HG03097 (cell line): Measurements from ENCODE around the gene UBE2M.

Experiments used
- ATAC-seq: cut with Tn5 transposase; IDR thresholded peaks from one replicate; pipeline ENCODE4 v1.9.1; 2021; ENCODE audit not compliant: unreplicated experiment, low FRiP score

UBE2M gene

DNA sequence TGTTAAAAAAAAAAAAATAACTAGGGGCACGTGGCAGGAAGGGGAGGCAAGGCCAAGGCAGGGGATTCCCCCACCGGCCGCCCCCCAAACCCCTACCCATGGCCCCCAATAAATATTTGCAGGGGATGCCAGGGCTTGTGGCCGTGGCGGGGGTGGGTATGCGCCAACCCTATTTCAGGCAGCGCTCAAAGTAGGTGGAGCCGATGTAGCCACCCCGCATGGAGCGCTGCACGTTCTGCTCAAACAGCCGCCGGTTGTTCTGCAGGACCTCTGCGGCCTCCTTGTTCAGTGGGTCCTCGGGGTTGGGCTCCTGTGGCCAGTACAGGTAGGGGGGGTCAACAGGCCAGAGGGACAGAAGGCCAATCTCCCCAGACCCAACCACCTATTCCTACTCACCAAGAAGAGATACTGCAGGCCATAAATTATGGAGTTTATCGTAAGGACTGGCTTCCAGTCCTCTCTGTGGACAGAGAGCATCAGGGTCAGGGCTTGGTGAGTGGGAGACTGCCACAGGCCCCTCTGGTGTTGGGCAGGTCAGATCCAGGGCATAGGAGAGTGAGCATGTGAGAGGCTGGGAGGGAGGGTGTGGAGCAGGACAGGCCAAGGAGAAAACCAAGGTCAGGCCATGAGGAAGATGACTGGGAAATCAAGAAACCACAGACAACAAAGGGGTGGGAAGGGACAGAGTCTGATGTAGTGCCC lies 2.3 kb downstream of the UBE2M start:
- no peak for ATAC-seq

DNA sequence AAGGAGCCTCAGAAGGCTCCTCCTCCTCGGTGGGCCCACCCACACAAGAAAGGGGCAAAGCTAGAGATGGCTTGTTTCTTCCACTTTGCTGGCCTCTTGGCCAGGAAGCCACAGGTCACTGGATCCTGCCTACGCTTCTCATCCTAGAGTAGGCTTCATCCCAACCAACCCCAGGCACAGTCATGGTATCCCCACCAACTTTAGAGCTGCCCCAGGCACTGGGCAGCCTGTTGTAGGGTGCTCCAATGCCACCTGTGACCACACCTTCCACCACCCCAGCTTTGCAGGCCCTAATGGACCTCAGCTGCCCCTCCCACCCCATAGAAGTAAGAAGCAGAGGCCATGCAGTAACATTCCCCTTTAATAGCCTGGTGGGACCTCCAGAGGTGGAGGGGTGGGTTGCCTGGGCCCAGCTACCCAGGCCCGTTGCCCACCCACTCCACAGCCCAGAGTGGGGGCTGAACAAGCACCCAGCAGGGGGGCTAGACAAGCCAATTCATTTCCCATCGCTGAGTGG lies 3.0 kb downstream of the UBE2M start:
- no peak for ATAC-seq

DNA sequence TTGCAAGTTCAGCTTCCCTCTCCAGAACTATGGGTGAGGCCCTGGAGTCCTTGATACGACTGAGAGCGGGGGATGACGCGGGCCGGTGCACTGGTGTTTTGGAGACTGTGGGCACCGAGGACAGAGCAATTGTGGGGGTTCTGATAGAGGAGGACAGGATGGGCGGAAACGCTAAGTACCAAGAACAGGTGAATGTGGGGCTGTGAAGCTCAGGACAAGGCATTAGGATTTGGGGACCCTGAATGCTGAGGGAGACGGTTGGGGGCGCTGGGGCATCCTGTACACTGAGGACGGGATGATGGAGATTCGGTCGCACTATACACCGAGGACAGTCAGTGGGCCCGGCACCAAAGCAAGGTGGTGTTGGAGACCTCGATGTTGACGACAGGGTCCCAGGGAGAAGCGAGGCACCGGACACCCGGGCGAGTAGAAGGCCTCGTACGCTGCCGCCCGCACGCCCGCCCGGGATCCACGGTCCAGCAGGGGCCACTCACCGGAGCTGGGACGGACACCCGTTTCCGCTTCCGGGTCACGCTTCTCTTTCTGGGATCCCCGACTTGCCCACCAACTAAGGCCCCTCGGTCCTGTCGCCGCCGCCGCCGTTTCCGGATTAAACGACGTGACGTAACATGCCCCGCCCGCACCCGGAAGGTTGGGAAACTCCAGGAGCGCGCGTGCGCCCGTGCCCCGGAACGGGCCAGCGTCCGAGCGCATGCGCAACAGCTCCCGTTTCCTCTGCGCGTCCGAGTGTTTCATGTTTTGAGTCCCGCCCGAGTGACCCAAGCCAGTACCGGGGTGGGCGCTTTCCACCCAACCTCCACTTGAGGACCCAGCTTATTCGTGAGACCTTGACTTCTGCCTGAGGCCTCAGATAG lies 3.7 kb downstream of the UBE2M start, which contains the start of gene CHMP2A:
Gene CHMP2A, minus strand, starts transcription at position 612 of the 875 bp plus-strand sequence. CDS start 893 bp downstream, outside the sequence.
- ATAC-seq: peak; percentile 28

DNA sequence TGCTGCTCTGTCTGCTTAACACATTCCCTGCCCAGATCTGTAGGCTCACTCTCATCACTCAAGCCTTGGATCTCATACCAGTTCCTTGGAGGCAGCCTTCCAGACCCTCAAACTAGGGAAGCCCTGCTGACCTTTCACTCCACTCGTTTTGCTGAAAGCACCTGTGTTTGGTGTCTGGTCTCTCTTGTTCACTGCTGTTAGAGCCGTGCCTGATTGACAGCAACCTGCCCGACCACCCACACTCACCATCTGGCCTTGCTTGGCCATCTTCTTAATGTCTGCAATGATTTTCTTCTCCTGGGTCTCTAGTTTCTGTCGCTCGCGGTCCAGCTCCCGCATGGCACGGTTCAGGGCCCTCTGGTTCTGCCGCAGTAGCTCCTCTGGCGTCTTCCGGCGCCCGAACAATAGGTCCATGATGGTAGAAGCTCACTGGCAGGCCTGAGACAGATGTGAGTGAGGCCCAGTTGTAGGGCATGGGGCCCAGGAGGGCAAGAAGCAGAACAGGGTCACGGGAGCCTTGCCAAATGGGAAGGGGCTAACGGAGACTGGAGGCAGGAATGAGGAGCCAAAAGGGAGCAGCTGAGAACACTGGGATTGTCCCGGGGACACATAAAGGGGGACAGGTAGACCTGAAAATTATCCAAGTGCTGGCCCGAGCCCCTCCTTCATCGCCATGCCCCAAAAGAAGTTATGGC lies 4.5 kb downstream of the UBE2M start:
- ATAC-seq: no peak

DNA sequence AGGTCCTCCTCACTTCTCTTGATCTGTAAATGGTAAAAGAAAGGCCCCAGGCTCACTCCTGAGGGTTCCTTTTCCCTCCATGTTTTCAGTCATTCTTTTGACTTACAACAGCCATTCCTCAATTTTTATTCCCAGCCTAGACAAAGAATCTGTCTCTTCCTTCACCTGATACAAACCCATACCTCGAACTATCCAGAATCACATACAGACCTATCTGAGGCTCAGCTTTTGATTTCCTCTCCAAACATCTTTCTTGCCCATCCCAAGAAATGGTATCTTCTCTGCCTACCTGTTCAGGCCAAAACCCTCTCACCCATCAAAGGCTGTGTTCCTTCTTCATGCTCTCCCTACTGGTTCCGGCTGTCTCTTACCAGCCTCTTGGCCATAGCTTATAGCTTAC lies 5.8 kb downstream of the UBE2M start:
- ATAC-seq: no peak

DNA sequence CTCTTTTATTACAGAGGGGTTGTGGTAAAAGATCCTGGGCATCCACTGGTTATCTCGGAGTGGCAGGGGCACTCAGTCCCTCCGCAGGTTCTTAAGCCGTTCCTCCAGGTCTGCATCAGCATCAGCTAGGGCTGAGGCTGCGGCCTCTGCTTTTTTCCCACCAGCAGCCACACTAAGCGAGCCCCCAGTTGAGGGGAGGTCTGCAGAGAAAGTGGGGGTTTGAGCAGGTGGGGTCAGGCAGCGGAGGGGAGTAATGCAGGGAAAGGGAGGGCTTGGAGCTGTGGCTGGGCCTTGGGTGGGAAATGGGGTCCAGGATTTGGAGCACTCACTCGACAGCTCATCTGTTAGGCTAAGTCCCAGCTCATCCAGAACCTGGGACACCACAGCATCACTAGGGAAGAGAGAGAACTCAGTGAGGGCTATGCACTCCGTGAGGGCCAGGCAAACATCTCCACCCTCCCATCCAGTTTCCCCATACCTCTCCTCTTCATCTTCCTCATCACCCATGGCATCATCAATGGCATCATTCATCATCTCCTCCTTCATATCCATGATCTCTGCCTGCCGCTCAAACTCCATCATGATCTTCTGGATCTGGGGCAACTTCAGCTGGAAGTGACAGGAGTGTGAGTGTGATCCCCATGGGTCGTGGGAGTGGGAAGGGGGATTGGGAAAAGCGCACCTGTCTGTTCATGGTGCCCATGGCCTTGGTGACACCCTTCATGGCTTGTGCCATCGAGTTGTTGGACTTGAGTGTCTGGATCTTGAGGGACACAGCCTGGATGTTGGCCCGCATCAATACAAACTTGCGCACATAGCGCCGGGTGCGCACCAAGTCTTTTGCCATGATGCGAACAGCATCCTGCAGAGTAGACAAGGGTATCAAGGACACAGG lies 6.6 kb downstream of the UBE2M start:
- ATAC-seq: no peak

- no peak for ATAC-seq
These were observed 7.3 kb downstream of the UBE2M start for GRCh38 chr19:58551123-58551497.

DNA sequence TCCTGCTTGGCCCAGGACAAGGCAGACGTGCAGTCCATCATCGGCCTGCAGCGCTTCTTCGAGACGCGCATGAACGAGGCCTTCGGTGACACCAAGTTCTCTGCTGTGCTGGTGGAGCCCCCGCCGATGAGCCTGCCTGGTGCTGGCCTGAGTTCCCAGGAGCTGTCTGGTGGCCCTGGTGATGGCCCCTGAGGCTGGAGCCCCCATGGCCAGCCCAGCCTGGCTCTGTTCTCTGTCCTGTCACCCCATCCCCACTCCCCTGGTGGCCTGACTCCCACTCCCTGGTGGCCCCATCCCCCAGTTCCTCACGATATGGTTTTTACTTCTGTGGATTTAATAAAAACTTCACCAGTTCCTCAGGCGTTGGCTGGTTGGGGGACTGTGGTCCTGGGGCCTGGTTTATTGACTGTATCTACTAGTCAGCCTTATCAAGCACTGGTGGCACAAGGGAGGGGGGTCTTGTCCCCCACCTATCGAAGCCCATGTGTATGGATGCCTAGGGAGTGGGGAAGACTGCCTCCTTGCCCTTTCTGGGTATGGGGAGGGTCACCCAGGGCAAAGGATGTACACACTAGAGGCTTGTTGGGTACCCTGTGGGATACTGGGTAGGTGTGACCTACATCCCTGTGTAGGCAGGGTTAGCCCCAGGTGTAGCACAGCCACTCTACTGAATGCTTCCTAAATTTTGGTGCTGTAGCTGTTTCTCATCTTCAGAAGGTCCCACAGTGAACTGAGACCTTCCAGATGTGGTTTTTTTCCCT lies 7.9 kb downstream of the UBE2M start:
- no peak for ATAC-seq

DNA sequence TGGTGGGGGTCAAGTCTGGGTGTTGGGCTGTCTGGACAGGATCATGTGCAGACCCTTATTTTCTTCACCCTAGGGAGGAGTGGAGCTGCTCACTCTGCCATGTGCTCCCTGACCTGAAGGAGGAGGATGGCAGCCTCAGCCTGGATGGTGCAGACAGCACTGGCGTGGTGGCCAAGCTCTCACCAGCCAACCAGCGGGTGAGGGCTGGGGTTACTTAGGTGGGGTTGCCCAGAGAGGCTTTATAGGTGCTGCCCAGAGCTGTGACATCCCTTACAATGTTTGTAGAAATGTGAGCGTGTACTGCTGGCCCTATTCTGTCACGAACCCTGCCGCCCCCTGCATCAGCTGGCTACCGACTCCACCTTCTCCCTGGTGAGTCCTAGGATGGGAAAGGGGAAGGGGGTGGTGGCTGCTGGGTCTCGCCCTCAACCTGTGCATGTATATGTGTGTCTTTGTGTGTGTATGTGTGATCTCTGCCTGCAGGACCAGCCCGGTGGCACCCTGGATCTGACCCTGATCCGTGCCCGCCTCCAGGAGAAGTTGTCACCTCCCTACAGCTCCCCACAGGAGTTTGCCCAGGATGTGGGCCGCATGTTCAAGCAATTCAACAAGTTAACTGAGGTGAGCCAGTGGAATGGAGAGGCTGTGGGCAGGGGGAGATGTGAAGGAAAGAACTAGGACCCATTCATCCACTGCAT lies 8.6 kb downstream of the UBE2M start:
- ATAC-seq: no peak

GRCh38 chr19:58548859-58549663 lies 9.3 kb downstream of the UBE2M start:
- ATAC-seq: no peak

- no peak for ATAC-seq
These were observed 10.8 kb downstream of the UBE2M start for GRCh38 chr19:58547323-58548312.

DNA sequence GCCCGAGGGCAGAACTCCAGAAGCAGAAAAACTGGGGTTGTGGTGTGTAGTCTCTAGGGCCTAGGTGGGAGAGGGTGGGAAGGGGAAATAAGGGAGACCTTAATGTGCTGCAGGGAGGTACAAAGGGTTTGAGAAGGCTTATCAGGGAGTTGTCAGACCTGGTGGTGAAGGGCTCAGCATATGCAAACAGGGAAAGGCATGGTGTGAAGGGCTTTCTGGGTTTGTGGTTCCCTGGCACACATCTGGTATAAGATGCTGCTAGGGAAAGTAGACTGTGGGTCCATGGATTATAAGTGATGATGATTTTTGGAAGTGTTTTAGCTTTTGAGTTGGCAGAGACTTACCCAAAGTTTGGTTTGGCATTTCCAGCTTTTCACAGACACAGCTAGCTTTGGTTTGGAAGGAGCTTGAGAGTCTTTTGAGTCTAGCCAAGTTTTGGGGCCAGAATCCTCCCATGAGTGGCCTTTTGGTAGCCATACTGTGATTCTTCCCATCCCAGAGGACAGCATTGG lies 12.3 kb downstream of the UBE2M start:
- no peak for ATAC-seq

DNA sequence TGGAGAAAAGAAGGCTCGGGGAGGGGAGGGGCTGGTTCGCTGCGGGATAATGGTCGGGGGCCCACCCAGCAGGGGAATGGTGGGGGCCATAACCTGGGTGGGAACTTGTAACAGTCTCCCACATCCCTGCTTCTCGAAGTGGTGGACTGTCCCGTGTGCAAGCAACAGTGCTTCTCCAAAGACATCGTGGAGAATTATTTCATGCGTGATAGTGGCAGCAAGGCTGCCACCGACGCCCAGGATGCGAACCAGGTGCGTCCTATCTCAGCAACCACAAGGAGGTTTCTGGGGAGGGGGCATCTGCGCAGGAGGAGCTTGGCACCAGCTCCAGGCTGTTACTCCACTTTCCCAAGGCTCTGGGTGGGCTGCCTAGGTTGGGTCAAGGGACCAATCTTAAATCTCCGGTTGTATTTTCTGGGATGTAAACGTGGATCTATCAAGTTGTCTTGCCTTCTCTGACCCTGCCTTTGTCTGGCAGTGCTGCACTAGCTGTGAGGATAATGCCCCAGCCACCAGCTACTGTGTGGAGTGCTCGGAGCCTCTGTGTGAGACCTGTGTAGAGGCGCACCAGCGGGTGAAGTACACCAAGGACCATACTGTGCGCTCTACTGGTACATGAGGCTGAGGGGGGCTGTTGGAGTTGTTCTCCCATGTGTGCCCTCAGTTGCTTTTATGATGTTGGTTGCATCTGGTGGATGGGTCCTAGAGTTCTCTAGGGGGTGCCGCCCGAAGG lies 13.0 kb downstream of the UBE2M start:
- no peak for ATAC-seq

DNA sequence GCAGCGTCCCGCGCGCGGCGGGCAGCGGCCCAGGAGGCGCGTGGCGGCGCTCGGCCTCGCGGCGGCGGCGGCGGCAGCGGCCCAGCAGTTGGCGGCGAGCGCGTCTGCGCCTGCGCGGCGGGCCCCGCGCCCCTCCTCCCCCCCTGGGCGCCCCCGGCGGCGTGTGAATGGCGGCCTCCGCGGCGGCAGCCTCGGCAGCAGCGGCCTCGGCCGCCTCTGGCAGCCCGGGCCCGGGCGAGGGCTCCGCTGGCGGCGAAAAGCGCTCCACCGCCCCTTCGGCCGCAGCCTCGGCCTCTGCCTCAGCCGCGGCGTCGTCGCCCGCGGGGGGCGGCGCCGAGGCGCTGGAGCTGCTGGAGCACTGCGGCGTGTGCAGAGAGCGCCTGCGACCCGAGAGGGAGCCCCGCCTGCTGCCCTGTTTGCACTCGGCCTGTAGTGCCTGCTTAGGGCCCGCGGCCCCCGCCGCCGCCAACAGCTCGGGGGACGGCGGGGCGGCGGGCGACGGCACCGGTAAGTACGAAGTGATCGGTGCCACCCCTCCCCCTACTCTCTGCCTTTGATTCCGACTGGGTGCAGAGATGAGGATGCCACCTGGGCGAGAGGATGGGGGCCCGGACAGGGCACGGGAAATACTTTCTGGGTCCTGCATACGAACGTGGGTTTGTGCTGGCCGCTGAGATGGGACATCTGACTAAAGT lies 13.7 kb downstream of the UBE2M start:
- peak; percentile 50 for ATAC-seq

- ATAC-seq: peak; percentile 78
These were observed 14.4 kb downstream of the UBE2M start, which contains the start of gene TRIM28 for GRCh38 chr19:58543826-58544590. Gene TRIM28, plus strand, starts transcription at chr19:58544064. Its CDS starts 694 bp downstream, at chr19:58544758.
